GM18951 (cell line): Measurements from ENCODE around the gene GSTM1.

Source experiments
- POLR2A ChIP-seq: IDR thresholded peaks from 4 replicates; pipeline ENCODE4 v1.6.1; 2011; ENCODE audit warnings: mild to moderate bottlenecking; ENCODE audit not compliant: insufficient read length, insufficient read depth; ENCODE audit errors: extremely low read depth
- in situ Hi-C: fragments of 300-500 bp; cut with MboI; formaldehyde crosslinking; loops from one replicate; pipeline ENCODE4 v1.12.0; 2022; ENCODE audit warnings: low sequenced_read_pairs, mixed read lengths, inconsistent platforms; ENCODE audit not compliant: unreplicated experiment

Gene GSTM1

DNA sequence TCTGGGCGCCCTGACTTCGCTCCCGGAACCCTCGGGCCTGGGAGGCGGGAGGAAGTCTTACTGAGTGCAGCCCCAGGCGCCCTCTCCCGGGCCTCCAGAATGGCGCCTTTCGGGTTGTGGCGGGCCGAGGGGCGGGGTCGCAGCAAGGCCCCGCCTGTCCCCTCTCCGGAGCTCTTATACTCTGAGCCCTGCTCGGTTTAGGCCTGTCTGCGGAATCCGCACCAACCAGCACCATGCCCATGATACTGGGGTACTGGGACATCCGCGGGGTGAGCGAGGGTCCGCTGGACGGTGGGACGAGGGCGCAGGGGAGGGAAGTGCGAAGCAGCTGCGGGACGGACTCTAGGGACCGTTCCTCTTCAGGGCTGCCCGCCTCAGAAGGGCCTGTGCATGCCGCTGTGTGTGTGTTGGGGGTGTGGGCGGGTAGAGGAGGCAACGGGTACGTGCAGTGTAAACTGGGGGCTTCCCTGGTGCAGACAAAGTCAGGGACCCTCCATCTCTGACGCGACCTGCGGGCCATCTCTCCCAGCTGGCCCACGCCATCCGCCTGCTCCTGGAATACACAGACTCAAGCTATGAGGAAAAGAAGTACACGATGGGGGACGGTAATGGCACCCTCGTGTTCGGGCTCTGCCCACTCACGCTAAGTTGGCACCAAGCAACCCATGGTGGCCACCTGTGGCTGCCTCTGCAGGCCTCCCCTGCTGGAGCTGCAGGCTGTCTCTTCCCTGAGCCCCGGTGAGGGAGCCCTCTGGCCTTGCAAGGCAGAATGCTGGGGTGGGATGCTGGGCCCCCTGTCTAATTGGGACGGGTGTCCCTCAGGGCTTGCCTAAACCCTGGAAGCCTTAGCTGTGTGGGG, at the start of gene GSTM1:
GSTM1 (plus strand) TSS at position 177 of the 859 bp plus-strand sequence; CDS start at position 234, 57 bp downstream.
- TF ChIP-seq POLR2A, result peak; percentile 71
- in situ Hi-C loops, result no loop called here

DNA sequence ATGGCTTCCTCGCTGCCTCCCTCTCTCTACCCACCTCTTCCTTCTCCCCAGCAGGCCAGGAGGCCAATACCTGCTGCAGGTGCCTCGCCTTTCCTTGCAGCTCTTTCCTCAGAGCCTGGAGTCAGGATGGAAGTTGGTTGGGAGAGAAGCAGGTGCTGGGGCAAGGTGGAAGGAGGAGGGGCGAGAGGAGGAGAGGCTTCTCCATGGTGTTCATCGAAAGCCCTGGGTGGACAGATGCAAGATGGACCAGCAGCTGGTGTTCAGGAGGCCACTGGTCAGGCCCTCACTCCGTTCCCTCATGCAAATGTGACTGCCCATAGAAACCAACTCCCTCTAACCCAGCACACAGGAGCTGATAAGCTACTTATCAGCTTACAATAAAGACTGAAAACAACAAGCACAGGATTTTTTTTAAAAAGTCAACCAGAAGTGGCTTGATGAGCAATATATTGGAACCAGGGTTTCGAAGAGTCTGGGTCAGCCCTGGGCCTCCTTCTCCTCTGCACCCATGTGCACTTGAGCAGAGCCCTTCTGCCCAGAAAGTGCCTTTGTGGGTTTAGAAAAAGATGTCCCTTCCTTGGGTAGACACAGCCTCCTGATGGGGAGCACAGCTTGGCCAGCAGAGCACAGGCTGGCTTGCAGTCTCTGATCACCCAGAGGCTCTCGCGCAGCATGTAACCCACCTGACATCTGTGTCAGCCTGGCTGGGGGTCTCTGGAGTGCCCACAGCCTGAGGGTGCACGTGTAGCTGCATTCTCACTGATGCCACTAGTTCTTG, 48.4 kb upstream of the GSTM1 start:
- in situ Hi-C loops, result no loop called here
- no peak for TF ChIP-seq POLR2A

DNA sequence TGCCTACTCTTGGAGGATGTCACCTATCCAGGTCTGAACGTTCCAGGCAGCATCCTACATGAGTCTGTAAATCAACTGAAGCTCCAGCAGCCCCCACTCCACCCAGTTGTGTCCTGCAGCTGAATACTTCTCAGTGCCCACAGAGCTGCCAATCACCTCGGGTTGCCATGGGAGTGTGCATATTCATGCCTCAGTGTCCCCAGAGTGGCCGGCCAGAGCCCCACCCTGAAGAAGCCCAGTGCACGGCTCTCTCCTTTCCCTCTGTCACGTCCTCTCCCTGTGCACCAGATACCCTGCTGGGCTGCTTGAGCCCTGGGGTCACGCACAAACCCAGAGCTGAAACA, 47.8 kb upstream of the GSTM1 start:
- in situ Hi-C loops, result loop anchor here (5.0 kb wide), 2 partner anchors 98 to 132 kb away; no protein-coding TSS in a partner anchor
- no peak for TF ChIP-seq POLR2A

DNA sequence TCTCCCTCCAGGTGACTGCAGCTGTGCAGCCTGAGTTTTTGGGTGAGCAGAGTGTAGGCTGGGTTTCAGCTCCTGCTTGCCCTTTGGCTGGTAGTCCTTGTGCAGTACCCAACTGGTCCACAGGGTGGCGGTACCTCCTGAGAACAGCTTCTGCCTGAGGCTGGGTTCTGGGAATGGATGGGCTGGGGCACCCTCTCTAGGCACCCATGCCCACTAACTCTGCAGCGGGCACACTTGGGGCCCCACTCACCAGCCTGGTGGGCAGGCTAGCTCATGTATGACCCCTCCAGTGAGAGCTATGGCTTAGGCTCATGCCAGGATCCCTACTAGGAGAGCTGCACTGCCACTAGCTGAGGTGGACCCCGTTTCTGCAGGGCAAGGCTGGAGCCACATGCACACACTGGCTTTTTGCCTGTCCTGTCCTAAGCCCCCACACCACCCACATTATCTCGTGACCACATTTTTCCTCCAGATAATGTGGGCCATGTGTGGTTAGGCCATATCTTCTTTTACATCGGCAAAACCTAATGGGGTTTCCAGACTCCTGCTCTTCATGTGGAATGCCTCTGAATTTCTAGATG, 47.2 kb upstream of the GSTM1 start:
- in situ Hi-C loops, result loop anchor here (5.0 kb wide), 2 partner anchors 98 to 132 kb away; no protein-coding TSS in a partner anchor
- no peak for TF ChIP-seq POLR2A

DNA sequence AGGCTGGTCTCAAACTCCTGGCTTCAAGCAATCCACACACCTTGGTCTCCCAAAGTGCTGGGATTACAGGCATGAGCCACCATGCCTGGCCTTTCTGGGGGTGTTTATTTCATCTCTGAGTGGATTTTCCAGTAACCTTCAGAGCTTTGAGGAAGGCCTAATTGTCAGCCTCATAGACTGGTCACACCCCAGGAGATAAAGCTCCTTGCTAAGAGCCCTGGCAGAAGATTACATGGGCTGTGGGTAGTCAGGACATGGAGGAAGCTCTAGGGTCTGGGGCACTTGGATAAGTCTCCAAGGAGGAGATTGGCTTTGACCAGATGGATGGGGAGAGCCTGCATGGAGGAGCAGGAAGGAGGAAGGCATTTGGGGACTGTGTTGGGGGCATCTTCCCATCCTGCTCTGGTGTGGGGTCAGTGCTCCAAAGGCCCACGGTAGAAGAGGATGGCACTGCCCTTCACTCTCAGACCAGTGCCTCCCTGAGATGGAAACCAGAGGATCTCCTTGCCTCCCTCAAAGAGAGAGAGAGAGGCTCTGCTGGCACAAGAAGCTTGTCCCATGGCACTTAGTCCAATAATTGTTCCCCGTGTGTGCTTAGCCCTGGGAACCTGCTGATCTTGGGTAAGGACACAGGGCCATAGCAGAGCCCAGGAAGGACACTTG, 46.4 kb upstream of the GSTM1 start:
- no peak for TF ChIP-seq POLR2A
- in situ Hi-C loops, result loop anchor here (5.0 kb wide), 2 partner anchors 99 to 131 kb away; no protein-coding TSS in a partner anchor

GRCh38 chr1:109641861-109642260, 45.8 kb upstream of the GSTM1 start:
- no peak for TF ChIP-seq POLR2A
- in situ Hi-C loops, result loop anchor here (5.0 kb wide), 2 partner anchors 100 to 130 kb away; no protein-coding TSS in a partner anchor

DNA sequence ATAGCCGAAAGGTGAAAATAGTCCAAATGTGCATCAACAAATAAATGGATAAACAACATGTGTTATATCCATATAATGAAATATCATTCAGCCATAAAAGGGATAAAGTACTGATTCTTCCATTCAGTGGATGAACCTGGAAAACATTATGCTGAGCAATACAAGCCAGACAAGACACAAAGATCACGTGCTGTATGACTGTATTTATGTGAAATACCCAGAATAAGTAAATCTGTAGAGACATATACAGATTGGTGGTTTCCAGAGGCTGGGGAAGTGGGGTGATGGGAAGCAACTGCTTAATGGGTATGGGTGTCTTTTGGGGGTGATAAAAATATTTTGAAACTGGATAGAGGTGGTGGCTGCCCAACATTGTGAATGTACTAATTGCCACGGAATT, 45.0 kb upstream of the GSTM1 start:
- no peak for TF ChIP-seq POLR2A
- in situ Hi-C loops, result loop anchor here (5.0 kb wide), 2 partner anchors 100 to 130 kb away; no protein-coding TSS in a partner anchor

- in situ Hi-C loops, result loop anchor here (5.0 kb wide), 2 partner anchors 101 to 129 kb away; no protein-coding TSS in a partner anchor
- TF ChIP-seq POLR2A, result no peak
Measured at GRCh38 chr1:109643385-109644230, 44.0 kb upstream of the GSTM1 start.

- in situ Hi-C loops, result loop anchor here (5.0 kb wide), 2 partner anchors 102 to 128 kb away; no protein-coding TSS in a partner anchor
- TF ChIP-seq POLR2A, result no peak
Measured at GRCh38 chr1:109644670-109645069, 42.9 kb upstream of the GSTM1 start.

DNA sequence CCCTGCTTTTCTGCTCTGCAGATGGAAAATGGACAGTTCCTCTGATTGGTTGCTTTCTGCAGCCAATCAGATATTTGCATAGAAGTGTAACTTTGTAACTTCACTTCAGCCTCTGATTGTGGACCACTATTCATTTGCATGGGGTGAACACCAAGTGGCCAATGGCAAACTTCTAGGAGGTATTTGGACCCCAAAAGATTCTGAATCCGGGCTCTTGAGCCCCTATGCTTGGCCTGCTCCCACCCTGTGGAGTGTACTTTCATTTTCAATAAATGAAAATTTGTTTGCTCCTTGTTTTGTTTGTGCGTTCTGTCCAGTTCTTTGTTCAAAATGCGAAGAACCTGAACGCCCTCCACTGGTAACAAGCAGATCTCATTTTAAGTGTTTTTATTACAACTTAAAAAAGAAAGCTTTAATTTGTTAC, 38.1 kb upstream of the GSTM1 start:
- TF ChIP-seq POLR2A, result no peak
- in situ Hi-C loops, result no loop called here

- no peak for TF ChIP-seq POLR2A
- in situ Hi-C loops, result loop anchor here (10.0 kb wide), 1 partner anchor 334 kb away; the partner anchor contains the start of gene AHCYL1
Measured at GRCh38 chr1:109650609-109651008, 37.0 kb upstream of the GSTM1 start.
